GM12891 (cell line): Measurements from ENCODE around the gene PPP6C.

Source experiments
- POLR2AphosphoS5 ChIP-seq: IDR thresholded peaks from 2 replicates; pipeline ENCODE4 v1.6.1; 2011; ENCODE audit warnings: low read depth, low read length, control low read depth
- TAF1 ChIP-seq: IDR thresholded peaks from 2 replicates; pipeline ENCODE4 v1.6.1; 2011; ENCODE audit warnings: low read depth, low read length, control low read depth

- no peak for TF ChIP-seq POLR2AphosphoS5
- TF ChIP-seq TAF1, result no peak
These were observed 35.8 kb downstream of the PPP6C start for GRCh38 chr9:125153712-125154367.
